ENCODE measurements around the gene NELFE.
"Not testable (repeated sequence)": the region's sequence is repeated elsewhere in the genome, so short reads cannot be mapped to it uniquely, and the experiment has no call there.

Gene NELFE

GRCh38 chr6:31948306-31948705 lies 10.5 kb downstream of the NELFE start:
- no peak for DNase-seq

- DNase-seq: no peak
Observed at GRCh38 chr6:31947864-31948263, 10.9 kb downstream of the NELFE start.

- DNase-seq: no peak
Observed at GRCh38 chr6:31947070-31947675, 11.6 kb downstream of the NELFE start.

- DNase-seq: no peak
Observed at GRCh38 chr6:31946370-31946885, 12.3 kb downstream of the NELFE start.

GRCh38 chr6:31945507-31946369 lies 13.0 kb downstream of the NELFE start, which contains the start of gene CFB:
Gene CFB, plus strand, starts transcription at chr6:31946095. Its CDS starts 127 bp downstream, at chr6:31946222.
- no peak for DNase-seq

DNA sequence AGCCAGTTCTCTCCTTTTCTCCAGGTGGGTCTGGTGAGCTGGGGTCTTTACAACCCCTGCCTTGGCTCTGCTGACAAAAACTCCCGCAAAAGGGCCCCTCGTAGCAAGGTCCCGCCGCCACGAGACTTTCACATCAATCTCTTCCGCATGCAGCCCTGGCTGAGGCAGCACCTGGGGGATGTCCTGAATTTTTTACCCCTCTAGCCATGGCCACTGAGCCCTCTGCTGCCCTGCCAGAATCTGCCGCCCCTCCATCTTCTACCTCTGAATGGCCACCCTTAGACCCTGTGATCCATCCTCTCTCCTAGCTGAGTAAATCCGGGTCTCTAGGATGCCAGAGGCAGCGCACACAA lies 13.6 kb downstream of the NELFE start:
- DNase-seq: no peak

- no peak for DNase-seq
Observed at GRCh38 chr6:31943742-31944141, 15.0 kb downstream of the NELFE start.

DNA sequence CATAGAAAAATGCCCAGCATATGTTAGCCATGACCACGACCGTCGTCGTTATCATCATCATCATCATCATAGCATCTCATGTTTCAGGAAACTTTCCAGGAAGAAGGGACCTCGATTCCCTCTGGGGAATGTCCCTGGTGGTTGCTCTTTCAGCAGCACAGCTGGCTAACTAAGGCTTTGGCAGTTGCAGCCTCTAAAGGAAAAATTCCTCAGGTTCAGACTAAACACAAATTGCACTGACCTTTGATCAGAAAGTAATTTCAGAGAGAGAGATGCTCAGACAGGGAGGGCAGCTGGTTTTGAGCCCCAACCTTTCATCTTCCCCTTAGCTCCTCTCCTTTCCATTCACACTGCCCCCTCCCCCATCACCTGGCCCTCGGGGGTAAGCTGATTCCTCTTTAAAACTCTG lies 18.5 kb downstream of the NELFE start:
- no peak for DNase-seq

GRCh38 chr6:31935823-31936222 lies 22.9 kb downstream of the NELFE start:
- no peak for DNase-seq

GRCh38 chr6:31935021-31935420 lies 23.8 kb downstream of the NELFE start:
- DNase-seq: no peak

DNA sequence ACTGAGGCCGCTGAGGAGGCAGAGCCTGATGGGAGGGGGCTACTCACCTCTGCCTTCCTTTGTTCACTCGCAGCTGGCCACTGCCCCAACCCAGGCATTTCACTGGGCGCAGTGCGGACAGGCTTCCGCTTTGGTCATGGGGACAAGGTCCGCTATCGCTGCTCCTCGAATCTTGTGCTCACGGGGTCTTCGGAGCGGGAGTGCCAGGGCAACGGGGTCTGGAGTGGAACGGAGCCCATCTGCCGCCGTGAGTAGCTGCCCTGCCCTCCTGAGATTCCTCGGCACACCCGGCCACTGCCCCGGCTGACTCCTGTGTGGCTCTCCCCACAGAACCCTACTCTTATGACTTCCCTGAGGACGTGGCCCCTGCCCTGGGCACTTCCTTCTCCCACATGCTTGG lies 25.2 kb downstream of the NELFE start:
- DNase-seq: no peak

DNA sequence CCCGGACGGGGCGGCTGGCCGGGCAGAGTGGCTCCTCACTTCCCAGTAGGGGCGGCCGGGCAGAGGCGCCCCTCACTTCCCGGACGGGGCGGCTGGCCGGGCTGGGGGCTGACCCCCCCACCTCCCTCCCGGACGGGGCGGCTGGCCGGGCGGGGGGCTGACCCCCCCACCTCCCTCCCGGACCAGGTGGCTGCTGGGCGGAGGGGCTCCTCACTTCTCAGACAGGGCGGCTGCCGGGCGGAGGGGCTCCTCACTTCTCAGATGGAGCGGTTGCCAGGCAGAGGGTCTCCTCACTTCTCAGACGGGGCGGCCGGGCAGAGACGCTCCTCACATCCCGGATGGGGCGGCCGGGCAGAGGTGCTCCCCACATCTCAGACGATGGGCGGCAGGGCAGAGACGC lies 26.6 kb downstream of the NELFE start:
- DNase-seq: not testable (repeated sequence)

DNA sequence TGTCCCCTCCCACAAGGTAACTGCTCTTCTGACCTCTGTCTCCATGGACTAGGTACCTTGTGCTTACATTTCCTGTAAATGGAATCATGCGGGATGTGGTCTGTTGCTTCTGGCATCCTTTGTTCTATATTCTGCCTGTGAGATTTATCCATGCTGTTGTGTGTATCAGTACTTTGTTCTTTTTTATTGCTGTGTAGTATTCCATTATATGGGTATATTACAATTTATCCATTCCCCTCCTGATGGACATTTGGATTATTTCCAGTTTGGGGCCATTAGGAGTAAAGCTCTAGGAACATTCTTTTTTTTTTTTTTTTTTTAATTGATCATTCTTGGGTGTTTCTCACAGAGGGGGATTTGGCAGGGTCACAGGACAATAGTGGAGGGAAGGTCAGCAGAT lies 27.8 kb downstream of the NELFE start:
- DNase-seq: no peak

GRCh38 chr6:31928672-31928939 lies 30.2 kb downstream of the NELFE start:
- DNase-seq: no peak

DNA sequence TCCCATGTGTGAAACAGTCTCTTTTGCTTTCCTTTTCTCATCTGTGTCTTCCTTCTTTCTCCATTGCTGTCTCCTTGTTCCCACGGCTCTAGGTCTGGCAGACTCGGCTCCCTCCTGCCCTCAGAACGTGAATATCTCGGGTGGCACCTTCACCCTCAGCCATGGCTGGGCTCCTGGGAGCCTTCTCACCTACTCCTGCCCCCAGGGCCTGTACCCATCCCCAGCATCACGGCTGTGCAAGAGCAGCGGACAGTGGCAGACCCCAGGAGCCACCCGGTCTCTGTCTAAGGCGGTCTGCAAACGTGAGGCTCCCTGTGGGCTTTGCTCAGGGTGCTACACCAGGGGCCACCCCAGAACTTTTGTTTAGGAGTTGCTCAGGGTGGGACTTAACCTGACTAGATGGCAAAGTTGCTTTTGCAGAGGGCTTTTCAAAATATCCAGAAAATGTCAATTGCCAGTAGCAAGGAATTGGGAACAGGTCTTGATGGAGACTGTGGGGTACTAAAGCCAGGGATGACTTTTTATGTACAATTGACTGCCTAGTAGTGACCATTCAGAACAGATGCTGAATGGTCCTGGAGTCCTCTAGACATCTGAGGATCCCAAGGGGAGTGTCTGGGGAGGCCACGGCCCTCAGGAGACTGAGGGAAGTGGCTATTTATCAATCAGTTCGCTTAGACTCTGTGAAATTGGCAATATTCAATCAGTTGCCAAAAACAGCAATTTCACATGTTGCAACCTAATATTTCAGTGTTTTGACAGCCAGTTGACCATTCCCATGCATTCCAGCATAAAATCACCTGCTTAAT lies 30.7 kb downstream of the NELFE start:
- DNase-seq: no peak

GRCh38 chr6:31927242-31927862 lies 31.4 kb downstream of the NELFE start, which contains the start of gene C2:
Gene C2, plus strand, starts transcription at chr6:31927717. Its CDS starts 36 bp downstream, at chr6:31927753.
- DNase-seq: no peak

DNA sequence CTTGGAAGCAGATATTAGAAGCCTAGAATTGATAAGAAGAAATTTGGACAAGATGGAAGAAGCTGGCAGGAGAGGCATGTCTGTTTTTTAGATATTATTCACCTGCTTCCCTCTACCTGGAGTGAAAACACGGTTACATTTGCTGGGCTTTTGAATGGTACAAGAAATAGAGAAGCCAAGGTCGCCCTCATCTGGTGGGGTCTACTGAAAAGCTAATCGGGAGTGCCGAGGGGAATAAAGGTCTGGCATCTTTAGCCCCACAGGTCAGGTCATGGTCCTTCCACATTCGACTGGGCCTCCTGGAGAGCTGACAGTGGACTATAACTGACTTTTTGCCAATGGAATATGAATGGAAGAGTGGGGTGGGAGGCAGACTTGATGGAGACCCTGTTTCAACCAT lies 35.8 kb downstream of the NELFE start:
- DNase-seq: peak in 1 of 2 experiments; percentile 10

DNA sequence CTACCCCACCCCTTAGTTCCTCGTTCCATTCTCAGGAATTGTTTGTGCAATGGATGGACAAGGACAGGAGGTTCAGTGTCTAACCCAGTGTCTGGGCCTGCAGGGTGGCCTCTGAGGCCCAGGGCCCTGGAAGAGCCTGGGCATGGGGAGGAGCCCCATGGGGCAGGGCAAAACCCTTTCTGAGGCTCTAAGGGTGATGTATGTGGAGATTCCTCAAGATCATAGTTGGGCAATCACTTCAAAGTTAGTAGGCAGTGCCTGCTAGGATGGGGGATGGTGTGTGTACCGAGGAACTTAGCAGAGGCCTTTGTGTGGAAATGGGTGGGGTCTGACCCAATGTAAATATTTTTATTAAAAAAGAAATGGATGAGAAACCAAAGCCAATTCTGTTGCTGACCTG lies 38.0 kb downstream of the NELFE start:
- no peak for DNase-seq

DNA sequence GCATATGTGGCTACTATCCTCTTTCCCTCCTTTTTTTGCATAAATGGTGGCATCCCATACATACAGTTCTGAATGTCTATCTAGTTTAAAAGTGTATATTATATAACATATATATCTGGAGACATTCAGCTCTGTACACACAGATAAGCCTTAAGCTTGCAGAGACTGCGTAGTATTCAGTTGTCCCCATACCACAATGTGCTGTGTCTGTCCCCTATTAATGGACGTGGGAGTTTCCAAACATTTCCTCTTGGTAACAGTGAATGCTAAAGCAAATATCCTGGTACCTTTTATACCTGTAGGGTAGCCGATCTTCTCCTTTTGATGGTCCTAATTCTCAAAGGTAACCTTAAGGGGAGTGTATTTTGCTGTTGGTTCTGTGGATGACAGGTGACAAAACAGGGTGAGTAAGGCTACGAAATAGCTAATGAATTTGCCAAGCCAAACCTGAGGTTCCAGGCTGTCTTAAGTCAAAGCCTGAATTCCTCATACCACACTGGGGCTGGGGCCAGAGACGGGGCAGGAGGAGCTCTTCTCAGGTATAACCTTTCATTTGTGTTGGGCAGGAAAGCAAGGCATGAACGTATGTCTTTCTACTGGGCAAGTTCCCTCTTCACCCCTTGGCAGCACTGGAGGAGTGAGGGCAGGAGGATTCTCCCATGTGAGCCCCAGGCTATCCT lies 39.0 kb downstream of the NELFE start:
- DNase-seq: no peak

DNA sequence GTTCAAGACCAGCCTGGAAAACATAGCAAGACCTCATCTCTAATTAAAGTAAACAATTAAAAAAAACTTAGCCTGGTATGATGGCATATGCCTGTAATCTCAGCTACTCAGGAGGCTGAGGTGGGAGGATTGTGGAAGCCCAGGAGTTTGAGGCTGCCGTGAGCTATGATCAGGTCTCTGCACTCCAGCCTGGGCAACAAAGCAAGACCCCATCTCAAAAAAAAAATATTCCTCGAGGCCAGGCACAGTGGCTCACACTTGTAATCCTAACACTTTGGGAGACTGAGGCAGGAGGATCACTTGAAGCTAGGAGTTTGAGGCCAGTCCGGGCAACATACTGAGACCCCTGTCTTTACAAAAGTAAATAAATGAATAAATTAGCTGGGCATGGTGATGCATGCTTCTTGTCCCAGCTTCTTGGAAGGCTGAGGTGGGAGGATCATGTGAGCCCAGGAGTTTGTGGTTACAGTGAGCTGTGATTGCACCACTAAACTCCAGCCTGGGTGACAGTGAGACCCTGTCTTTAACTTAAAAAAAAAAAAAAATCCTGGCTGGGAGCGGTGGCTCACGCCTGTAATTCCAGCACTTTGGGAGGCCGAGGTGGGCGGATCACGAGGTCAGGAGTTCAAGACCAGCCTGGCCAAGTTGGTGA lies 40.6 kb downstream of the NELFE start:
- no peak for DNase-seq

DNA sequence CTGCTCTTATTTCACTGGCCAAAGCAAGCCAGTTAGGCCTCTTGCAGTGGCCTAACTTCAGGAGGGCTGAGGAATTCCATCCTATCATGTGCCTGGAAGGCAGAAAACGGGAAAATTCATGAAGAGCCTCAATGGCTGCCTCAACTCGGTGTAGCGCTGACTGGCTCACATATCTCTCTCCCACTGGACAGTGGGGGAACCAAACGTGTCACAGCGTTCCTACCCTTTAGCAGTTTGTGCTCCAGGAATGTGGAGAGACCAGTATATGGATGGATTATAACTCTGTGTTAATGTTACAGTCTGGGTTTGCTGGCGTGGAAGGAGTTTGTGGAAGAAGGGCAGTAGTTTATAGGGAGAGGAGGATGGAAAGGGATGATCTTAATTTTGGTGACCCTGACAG lies 43.0 kb downstream of the NELFE start:
- no peak for DNase-seq

DNA sequence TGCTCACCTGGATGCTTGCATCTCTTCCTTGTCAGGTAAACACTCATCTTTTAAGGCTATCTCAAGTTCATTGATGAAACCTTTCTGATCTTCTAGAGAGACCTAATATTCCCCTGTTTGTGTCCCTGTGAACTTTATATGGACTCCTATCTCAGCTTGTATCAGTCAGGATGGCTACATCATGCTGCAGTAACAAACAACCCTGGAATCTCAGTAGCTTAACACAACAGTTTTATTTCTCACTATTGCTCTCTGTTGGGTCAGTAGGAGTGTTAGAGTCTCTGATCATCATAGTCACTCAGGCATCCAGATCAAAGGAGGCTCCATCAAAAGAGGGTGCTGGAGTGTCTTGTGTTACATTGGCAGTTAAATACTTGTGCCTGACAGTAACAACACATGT lies 43.4 kb downstream of the NELFE start:
- no peak for DNase-seq
